Liver (tissue), 9 donors: ENCODE results near the gene RNPEPL1. TPM values are rescaled to one million over a fixed set of nuclear protein-coding genes. Genes with fewer than 3 reads are reported as not detected.

Experiments
- DNase-seq: peaks from one replicate; pipeline ENCODE4 v3.0.0-alpha.2; 2017; ENCODE audit warnings: low spot score
- H3K27ac ChIP-seq, 2 donors: one replicate each; pipeline ENCODE4 v1.7.0; 2013; ENCODE audit warnings: inconsistent platforms in 2 of 2, low read length in 2 of 2, control low read depth in 1 of 2, low read depth in 1 of 2, mild to moderate bottlenecking in 1 of 2
- H3K27me3 ChIP-seq, 4 donors: one replicate each; pipeline versions ENCODE4 v1.6.1 to v1.7.0; 2013; ENCODE audit warnings: low read length in 3 of 4, inconsistent platforms in 1 of 4, mild to moderate bottlenecking in 1 of 4, moderate library complexity in 1 of 4; ENCODE audit not compliant: control insufficient read depth in 4 of 4, insufficient read depth in 4 of 4
- H3K36me3 ChIP-seq, 4 donors: one replicate each; pipeline versions ENCODE4 v1.6.1 to v1.7.0; 2013; ENCODE audit warnings: low read length in 3 of 4, mild to moderate bottlenecking in 3 of 4, low read depth in 1 of 4, moderate library complexity in 1 of 4; ENCODE audit not compliant: control insufficient read depth in 4 of 4, insufficient read depth in 3 of 4
- H3K4me1 ChIP-seq, 4 donors: one replicate each; pipeline versions ENCODE4 v1.6.1 to v1.7.0; 2013; ENCODE audit warnings: low read length in 3 of 4, mild to moderate bottlenecking in 3 of 4, moderate library complexity in 1 of 4; ENCODE audit not compliant: control insufficient read depth in 4 of 4, insufficient read depth in 4 of 4
- H3K4me3 ChIP-seq, 3 donors: one replicate each; pipeline versions ENCODE4 v1.6.1 to v1.7.0; 2013; ENCODE audit warnings: low read length in 3 of 3, control low read depth in 1 of 3, low read depth in 1 of 3, mild to moderate bottlenecking in 1 of 3
- H3K9ac ChIP-seq, 2 donors: one replicate each; pipeline ENCODE4 v1.7.0; 2013; ENCODE audit warnings: low read length in 2 of 2, mild to moderate bottlenecking in 2 of 2, moderate library complexity in 2 of 2, control low read depth in 1 of 2, low read depth in 1 of 2
- H3K9me3 ChIP-seq, 4 donors: one replicate each; pipeline versions ENCODE4 v1.6.1 to v1.7.0; 2013; ENCODE audit warnings: low read length in 3 of 4; ENCODE audit not compliant: control insufficient read depth in 4 of 4
- CTCF ChIP-seq: fragments of 150-350 bp; IDR thresholded peaks from 2 replicates; pipeline ENCODE4 v1.5.1; 2017; ENCODE audit warnings: improper control_type of control experiment, low read depth, low read length; ENCODE audit not compliant: missing input control
- EGR1 ChIP-seq, 2 donors: IDR thresholded peaks; 2 replicates each; pipeline ENCODE4 v1.6.1; 2016 to 2018; ENCODE audit warnings: antibody characterized with exemption in 2 of 2, low read depth in 2 of 2
- FOXA1 ChIP-seq: IDR thresholded peaks from 2 replicates; pipeline ENCODE4 v1.6.1; 2016; ENCODE audit warnings: antibody characterized with exemption
- FOXA2 ChIP-seq: IDR thresholded peaks from 2 replicates; pipeline ENCODE4 v1.6.1; 2016; ENCODE audit warnings: antibody characterized with exemption
- GABPA ChIP-seq, 2 donors: IDR thresholded peaks in 1 of 2; conservative IDR thresholded peaks in 1 of 2; 2 replicates each; pipeline ENCODE4 v1.6.1; 2016; ENCODE audit warnings: antibody characterized with exemption in 2 of 2, mild to moderate bottlenecking in 1 of 2, moderate library complexity in 1 of 2
- NR2F2 ChIP-seq: IDR thresholded peaks from 2 replicates; pipeline ENCODE4 v1.6.1; 2016; ENCODE audit warnings: antibody characterized with exemption
- RAD21 ChIP-seq, 2 donors: IDR thresholded peaks; 2 replicates each; pipeline ENCODE4 v1.6.1; 2016; ENCODE audit warnings: antibody characterized with exemption in 2 of 2, mild to moderate bottlenecking in 2 of 2
- RXRA ChIP-seq, 2 donors: IDR thresholded peaks; 2 replicates each; pipeline ENCODE4 v1.6.1; 2017 to 2018; ENCODE audit warnings: antibody characterized with exemption in 2 of 2, mild to moderate bottlenecking in 1 of 2
- SP1 ChIP-seq: IDR thresholded peaks from 2 replicates; pipeline ENCODE4 v1.6.1; 2018; ENCODE audit warnings: antibody characterized with exemption, mild to moderate bottlenecking
- TAF1 ChIP-seq: conservative IDR thresholded peaks from 2 replicates; pipeline ENCODE4 v1.6.1; 2016; ENCODE audit warnings: antibody characterized with exemption, mild to moderate bottlenecking
- YY1 ChIP-seq: IDR thresholded peaks from 2 replicates; pipeline ENCODE4 v1.6.1; 2016; ENCODE audit warnings: antibody characterized with exemption, mild to moderate bottlenecking
- ZBTB33 ChIP-seq: IDR thresholded peaks from 2 replicates; pipeline ENCODE4 v1.6.1; 2016; ENCODE audit warnings: antibody characterized with exemption
- WGBS: extraction: QIAGEN DNeasy Blood & Tissue Kit; methylation state at CpG from one replicate; pipeline ENCODE4 v1.1.7; 2013; 5-methylcytosine and 5-hydroxymethylcytosine counted together
- polyA plus RNA-seq, 2 donors: library from polyadenylated mRNA; stranded (reverse) in 1 of 2; unstranded in 1 of 2; fragments of 200-250 nt in 1 of 2; fragments of >200 nt in 1 of 2; fragmentation: Nextera tagmentation in 1 of 2; extraction: Ambion mirVana in 1 of 2; gene quantifications; one replicate each; pipeline versions ENCODE4 v1.2.1 to v1.2.3, GENCODE V29; 2013 to 2015
- total RNA-seq, 2 donors: library from RNA; depleted of rRNA; stranded (reverse); fragments of >200 nt; gene quantifications; one replicate each; pipeline ENCODE4 v1.2.3, GENCODE V29; 2014
- TF ChIP-seq, protein P1 (sequence below): IDR thresholded peaks from 2 replicates; pipeline ENCODE4 v1.6.1; 2016; ENCODE audit warnings: antibody characterized with exemption, mild to moderate bottlenecking
- TF ChIP-seq, protein P2 (sequence below): IDR thresholded peaks from 2 replicates; pipeline ENCODE4 v1.6.1; 2016; ENCODE audit warnings: antibody characterized with exemption
- TF ChIP-seq, protein P3 (sequence below): IDR thresholded peaks from 2 replicates; pipeline ENCODE4 v1.6.1; 2016; ENCODE audit warnings: antibody characterized with exemption
- donor health status: healthy.
- donor health status: healthy.
- donor health status: healthy.
- donor health status: healthy.
- donor health status: healthy.

RNPEPL1 gene
- total and polyA plus RNA-seq, 4 donors, result 24.8 to 43.9 (median 29.4) TPM

- Histone ChIP-seq H3K27ac (no peak overlapping the region), H3K27me3 (no peaks in the 10 kb centered on the region), H3K9me3 (peaks cover 0 to 13% (median 5%) of the 10 kb centered on the region in 4 donors), H3K4me3 (no peak overlapping the region), H3K4me1 (no peaks in the 10 kb centered on the region), H3K36me3 (peaks cover 1 to 17% (median 7%) of the 10 kb centered on the region in 4 donors), H3K9ac (no peak overlapping the region)
- TF ChIP-seq, protein P1, sequence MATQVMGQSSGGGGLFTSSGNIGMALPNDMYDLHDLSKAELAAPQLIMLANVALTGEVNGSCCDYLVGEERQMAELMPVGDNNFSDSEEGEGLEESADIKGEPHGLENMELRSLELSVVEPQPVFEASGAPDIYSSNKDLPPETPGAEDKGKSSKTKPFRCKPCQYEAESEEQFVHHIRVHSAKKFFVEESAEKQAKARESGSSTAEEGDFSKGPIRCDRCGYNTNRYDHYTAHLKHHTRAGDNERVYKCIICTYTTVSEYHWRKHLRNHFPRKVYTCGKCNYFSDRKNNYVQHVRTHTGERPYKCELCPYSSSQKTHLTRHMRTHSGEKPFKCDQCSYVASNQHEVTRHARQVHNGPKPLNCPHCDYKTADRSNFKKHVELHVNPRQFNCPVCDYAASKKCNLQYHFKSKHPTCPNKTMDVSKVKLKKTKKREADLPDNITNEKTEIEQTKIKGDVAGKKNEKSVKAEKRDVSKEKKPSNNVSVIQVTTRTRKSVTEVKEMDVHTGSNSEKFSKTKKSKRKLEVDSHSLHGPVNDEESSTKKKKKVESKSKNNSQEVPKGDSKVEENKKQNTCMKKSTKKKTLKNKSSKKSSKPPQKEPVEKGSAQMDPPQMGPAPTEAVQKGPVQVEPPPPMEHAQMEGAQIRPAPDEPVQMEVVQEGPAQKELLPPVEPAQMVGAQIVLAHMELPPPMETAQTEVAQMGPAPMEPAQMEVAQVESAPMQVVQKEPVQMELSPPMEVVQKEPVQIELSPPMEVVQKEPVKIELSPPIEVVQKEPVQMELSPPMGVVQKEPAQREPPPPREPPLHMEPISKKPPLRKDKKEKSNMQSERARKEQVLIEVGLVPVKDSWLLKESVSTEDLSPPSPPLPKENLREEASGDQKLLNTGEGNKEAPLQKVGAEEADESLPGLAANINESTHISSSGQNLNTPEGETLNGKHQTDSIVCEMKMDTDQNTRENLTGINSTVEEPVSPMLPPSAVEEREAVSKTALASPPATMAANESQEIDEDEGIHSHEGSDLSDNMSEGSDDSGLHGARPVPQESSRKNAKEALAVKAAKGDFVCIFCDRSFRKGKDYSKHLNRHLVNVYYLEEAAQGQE, result no peak
- TF ChIP-seq, protein P2, sequence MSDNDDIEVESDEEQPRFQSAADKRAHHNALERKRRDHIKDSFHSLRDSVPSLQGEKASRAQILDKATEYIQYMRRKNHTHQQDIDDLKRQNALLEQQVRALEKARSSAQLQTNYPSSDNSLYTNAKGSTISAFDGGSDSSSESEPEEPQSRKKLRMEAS, result no peak
- TF ChIP-seq ZBTB33 (no peak), RAD21 (IDR thresholded peaks at IDR 0.05) (no peak), TAF1 (no peak), SP1 (no peak), FOXA2 (no peak), NR2F2 (no peak), GABPA (IDR thresholded peaks at IDR 0.05 in 1 of 2, conservative IDR thresholded peaks at IDR 0.05 in 1 of 2) (no peak), RXRA (IDR thresholded peaks at IDR 0.05) (no peak), EGR1 (IDR thresholded peaks at IDR 0.05; ENCODE audit: low read depth in 2 of 2) (no peak), YY1 (no peak)
- TF ChIP-seq, protein P3, sequence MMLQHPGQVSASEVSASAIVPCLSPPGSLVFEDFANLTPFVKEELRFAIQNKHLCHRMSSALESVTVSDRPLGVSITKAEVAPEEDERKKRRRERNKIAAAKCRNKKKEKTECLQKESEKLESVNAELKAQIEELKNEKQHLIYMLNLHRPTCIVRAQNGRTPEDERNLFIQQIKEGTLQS, result no peak
- 97% methylated on average over 13 of the region's 13 CpGs for WGBS
- no peak for DNase-seq
These were observed 39.8 kb upstream of the RNPEPL1 start for GRCh38 chr2:240528406-240529040.

DNA sequence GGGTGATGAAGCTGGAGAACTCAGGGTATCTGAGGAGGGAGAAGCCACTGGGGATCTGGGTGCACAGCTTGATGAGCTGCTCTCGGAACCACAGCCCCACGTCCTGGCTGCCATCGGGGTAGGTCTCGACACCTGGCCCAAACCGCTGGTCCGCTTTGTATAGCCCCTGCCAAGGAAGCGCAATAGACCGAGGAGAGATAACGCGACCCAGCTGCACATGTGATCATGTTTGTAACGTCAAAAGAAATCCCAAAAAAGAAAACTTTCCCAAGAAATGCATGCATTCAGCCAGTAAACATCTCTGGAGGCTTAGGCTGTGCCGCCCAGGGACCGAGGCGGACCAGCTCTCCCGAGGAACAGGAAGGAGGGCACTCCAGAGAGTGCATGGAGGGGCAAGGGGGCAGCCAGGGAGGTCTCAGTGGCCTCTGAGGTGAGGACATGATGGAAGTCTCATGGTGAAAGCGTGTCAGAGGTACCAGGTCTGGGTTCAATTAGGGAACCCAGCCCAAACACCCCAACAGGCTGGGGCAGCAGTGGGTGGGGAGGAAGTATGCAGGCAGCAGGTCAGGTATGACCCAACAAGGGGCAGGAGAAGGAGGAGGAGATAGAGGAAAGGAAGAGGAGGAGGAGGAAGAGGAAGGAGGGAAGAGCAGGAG lies 38.8 kb upstream of the RNPEPL1 start:
- no peak overlapping the region for H3K27ac ChIP-seq
- peaks cover 1 to 10% (median 6%) of the 10 kb centered on the region in 4 donors for H3K36me3 ChIP-seq
- 94% methylated on average over 16 of the region's 16 CpGs for WGBS
- peak; percentile 28 for DNase-seq
- H3K27me3 ChIP-seq, result no peaks in the 10 kb centered on the region
- no peak overlapping the region for H3K4me3 ChIP-seq
- no peak overlapping the region for H3K9ac ChIP-seq
- no peaks in the 10 kb centered on the region for H3K4me1 ChIP-seq
- H3K9me3 ChIP-seq, result peaks cover 0 to 13% (median 5%) of the 10 kb centered on the region in 4 donors
- TF ChIP-seq YY1 (no peak), FOXA1 (no peak), EGR1 (IDR thresholded peaks at IDR 0.05; ENCODE audit: low read depth in 2 of 2) (no peak), CTCF (no peak), NR2F2 (no peak)
- TF ChIP-seq, protein P2, result no peak
- TF ChIP-seq, protein P1, result no peak
